Mammary epithelial cell (primary cell): Measurements from ENCODE around the gene PLEKHO2.

ENCODE experiments used
- EZH2 ChIP-seq: IDR thresholded peaks from 2 replicates; pipeline ENCODE4 v1.6.1; 2012; ENCODE audit warnings: low read length, inconsistent platforms, borderline replicate concordance
- TF ChIP-seq, protein P1 (sequence below), 2 donors: IDR thresholded peaks in 1 of 2; conservative IDR thresholded peaks in 1 of 2; 2 replicates each; pipeline ENCODE4 v1.5.1; 2011 to 2012; ENCODE audit warnings: inconsistent platforms in 2 of 2, low read length in 2 of 2, mild to moderate bottlenecking in 2 of 2, control low read depth in 1 of 2, low read depth in 1 of 2; ENCODE audit not compliant: insufficient read depth in 1 of 2; ENCODE audit errors: extremely low read depth in 1 of 2

DNA sequence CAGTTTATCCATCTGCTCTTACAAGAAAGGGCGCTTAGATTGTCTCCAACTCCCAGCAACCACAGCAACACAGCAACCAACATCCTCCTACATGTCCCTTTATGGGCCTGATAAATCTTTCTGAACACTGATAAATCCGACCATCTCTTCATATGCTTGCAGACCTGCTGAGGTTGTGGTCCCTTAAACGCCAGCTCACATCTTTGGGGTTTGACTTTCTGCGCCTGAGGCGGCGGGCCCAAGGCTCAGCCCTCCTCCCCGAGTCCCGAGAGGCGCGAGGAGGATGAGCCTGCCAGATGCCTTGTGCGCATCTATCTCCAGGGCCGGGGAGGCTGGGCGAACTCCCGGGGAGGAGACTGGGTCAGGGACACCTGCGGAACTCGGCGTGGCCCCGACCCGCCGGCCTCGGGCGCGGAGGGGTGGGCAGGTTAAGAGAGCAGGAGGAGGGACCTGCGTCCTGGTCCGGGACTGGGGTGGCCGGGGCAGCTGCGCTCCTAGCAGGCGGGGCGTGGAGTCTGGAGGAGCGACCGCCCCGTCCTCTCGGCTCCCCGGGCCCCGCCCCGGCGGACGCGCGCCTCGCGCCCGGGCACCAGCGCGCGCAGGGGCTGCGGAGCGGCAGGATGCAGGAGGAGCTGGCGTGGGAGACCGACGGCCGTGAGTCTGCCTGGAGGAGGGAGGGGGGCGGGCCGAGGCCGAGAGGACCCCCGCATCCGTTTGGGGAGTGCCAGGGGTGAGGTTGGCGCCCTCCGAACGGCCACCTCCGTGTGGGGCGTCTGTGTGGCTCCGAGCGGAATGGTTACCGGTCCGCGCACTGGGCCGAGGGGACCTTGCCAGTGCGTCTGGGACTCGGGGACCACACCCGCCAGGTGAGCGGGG, 69.8 kb downstream of the PLEKHO2 start, which contains the start of gene ANKDD1A:
- TF ChIP-seq, protein P1, sequence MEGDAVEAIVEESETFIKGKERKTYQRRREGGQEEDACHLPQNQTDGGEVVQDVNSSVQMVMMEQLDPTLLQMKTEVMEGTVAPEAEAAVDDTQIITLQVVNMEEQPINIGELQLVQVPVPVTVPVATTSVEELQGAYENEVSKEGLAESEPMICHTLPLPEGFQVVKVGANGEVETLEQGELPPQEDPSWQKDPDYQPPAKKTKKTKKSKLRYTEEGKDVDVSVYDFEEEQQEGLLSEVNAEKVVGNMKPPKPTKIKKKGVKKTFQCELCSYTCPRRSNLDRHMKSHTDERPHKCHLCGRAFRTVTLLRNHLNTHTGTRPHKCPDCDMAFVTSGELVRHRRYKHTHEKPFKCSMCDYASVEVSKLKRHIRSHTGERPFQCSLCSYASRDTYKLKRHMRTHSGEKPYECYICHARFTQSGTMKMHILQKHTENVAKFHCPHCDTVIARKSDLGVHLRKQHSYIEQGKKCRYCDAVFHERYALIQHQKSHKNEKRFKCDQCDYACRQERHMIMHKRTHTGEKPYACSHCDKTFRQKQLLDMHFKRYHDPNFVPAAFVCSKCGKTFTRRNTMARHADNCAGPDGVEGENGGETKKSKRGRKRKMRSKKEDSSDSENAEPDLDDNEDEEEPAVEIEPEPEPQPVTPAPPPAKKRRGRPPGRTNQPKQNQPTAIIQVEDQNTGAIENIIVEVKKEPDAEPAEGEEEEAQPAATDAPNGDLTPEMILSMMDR (conservative IDR thresholded peaks at IDR 0.05 in 1 of 2, IDR thresholded peaks at IDR 0.05 in 1 of 2; ENCODE audit: extremely low read depth in 1 of 2, insufficient read depth in 1 of 2, low read depth in 1 of 2, low read length in 2 of 2), result no peak
- TF ChIP-seq EZH2, result no peak
